Common myeloid progenitor, CD34-positive (primary cell): ENCODE measurements around the gene RTN1.
"Not testable (repeated sequence)": the region's sequence is repeated elsewhere in the genome, so short reads cannot be mapped to it uniquely, and the experiment has no call there.

ENCODE experiments used
- CTCF ChIA-PET: fragments of 350-600 bp; sonication (Branson Sonifier 250); formaldehyde crosslinking; loops from one replicate; lab custom pipeline; 2021; ENCODE audit warnings: antibody characterized with exemption; lab: Charles Lee
- POLR2A ChIA-PET: fragments of 350-600 bp; sonication (Branson Sonifier 250); formaldehyde crosslinking; loops from one replicate; lab custom pipeline; 2021; ENCODE audit warnings: antibody characterized with exemption; lab: Charles Lee
- DNase-seq, 3 donors: peaks; one replicate each; pipeline versions ENCODE4 v3.0.0 to v3.0.0-alpha.2; 2013
- H3K27ac ChIP-seq, 2 experiments: 1 replicate in 1 of 2; 2 replicates in 1 of 2; pipeline ENCODE4 v1.7.0; 2013; ENCODE audit warnings: inconsistent platforms in 2 of 2, low read length in 2 of 2, mild to moderate bottlenecking in 2 of 2, low read depth in 1 of 2, moderate library complexity in 1 of 2; ENCODE audit not compliant: severe bottlenecking in 2 of 2, insufficient read depth in 1 of 2, poor library complexity in 1 of 2
- H3K27me3 ChIP-seq, 5 experiments: replicated peaks in 2 of 5; 1 replicate in 3 of 5; 2 replicates in 2 of 5; pipeline versions ENCODE4 v1.6.1 to v1.7.0; 2013; ENCODE audit warnings: low read length in 4 of 5, mild to moderate bottlenecking in 2 of 5, moderate library complexity in 2 of 5, inconsistent platforms in 1 of 5; ENCODE audit not compliant: insufficient read depth in 5 of 5, control insufficient read depth in 4 of 5
- H3K36me3 ChIP-seq, 4 experiments: 1 replicate in 2 of 4; 2 replicates in 2 of 4; pipeline versions ENCODE4 v1.6.1 to v1.7.0; 2013; ENCODE audit warnings: low read length in 3 of 4, control low read depth in 1 of 4, mild to moderate bottlenecking in 1 of 4; ENCODE audit not compliant: control insufficient read depth in 4 of 4, insufficient read depth in 4 of 4
- H3K4me1 ChIP-seq, 4 experiments: 1 replicate in 3 of 4; 2 replicates in 1 of 4; pipeline versions ENCODE4 v1.6.1 to v1.7.1; 2013; ENCODE audit warnings: low read length in 3 of 4, mild to moderate bottlenecking in 3 of 4, control low read depth in 1 of 4, inconsistent platforms in 1 of 4, moderate library complexity in 1 of 4; ENCODE audit not compliant: control insufficient read depth in 4 of 4, insufficient read depth in 4 of 4; ENCODE audit errors: control extremely low read depth in 1 of 4
- H3K4me3 ChIP-seq, 7 experiments: 1 replicate in 4 of 7; 2 replicates in 3 of 7; pipeline versions ENCODE4 v1.5.1 to v1.7.0; 2013; ENCODE audit warnings: mild to moderate bottlenecking in 7 of 7, low read length in 6 of 7, moderate library complexity in 6 of 7, inconsistent platforms in 2 of 7, low read depth in 2 of 7, control low read depth in 1 of 7; ENCODE audit not compliant: insufficient read depth in 4 of 7, control insufficient read depth in 1 of 7; ENCODE audit errors: extremely low read depth in 1 of 7
- H3K9me3 ChIP-seq, 5 experiments: 1 replicate in 4 of 5; 2 replicates in 1 of 5; pipeline versions ENCODE4 v1.6.1 to v1.7.1; 2013; ENCODE audit warnings: low read length in 4 of 5, mild to moderate bottlenecking in 2 of 5, inconsistent platforms in 1 of 5, low read depth in 1 of 5, moderate library complexity in 1 of 5; ENCODE audit not compliant: control insufficient read depth in 4 of 5, insufficient read depth in 2 of 5; ENCODE audit errors: control extremely low read depth in 1 of 5
- WGBS: methylation state at CpG from one replicate; pipeline ENCODE4 v1.1.5; 2013; ENCODE audit not compliant: insufficient coverage; 5-methylcytosine and 5-hydroxymethylcytosine counted together

RTN1 gene

DNA sequence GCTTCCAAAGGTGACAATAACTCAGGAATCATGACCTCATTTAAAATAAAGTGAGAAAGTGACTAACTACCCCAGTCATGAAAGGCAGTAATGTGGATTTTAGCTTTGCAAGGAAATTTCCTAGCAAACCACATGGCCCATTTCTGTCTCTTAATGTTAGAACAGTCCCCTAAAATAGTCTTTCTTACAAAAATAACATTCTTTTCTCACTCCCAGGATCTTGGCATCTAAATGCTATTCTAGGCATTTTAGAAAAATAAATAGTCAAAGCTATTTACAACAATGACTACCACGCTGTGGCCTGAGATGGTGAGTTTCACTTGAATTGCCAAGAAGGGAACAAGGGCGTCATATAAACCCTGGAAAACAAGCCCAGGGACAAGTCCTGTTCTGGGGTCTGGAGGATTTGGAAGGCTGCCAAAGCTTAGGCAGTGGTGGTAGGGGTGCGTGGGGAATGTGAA lies 192.8 kb downstream of the RTN1 start:
- DNase-seq, result no peak
- POLR2A ChIA-PET, result no interaction called here
- CTCF ChIA-PET, result interaction anchor here (1.2 kb wide), 2 partner anchors 11 to 287 kb away, joined by 3 to 5 read pairs; no protein-coding TSS in a partner anchor
- Histone ChIP-seq H3K4me3 (no peak overlapping the region), H3K9me3 (peaks cover 0 to 5% (median 0%) of the 10 kb centered on the region in 5 experiments), H3K27ac (no peak overlapping the region), H3K27me3 (no peaks in the 10 kb centered on the region), H3K36me3 (no peaks in the 10 kb centered on the region), H3K4me1 (no peaks in the 10 kb centered on the region)
- WGBS, result 100% methylated on average over 3 of the region's 3 CpGs

DNA sequence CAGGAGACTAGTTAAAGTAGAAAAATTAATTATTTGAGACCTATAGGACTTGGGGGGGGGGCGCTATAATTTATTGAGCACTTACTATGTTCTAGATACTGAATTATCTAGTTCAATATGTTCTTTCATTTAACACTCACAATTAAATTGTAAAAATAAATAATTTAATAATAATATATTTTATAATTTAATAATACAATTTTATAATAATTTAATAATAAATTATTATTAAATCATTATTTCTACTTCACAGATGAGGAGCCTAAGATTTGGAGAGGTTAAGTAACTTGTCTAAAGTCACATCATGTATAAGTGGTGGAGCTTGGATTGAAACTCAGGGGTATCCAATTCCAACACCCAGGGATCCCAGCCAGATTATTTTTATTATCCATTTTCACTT lies 195.2 kb downstream of the RTN1 start:
- CTCF ChIA-PET, result interaction anchor here (0.5 to 1.2 kb wide), 2 partner anchors 31 to 1053 kb away, joined by 3 to 4 read pairs; no protein-coding TSS in a partner anchor

DNA sequence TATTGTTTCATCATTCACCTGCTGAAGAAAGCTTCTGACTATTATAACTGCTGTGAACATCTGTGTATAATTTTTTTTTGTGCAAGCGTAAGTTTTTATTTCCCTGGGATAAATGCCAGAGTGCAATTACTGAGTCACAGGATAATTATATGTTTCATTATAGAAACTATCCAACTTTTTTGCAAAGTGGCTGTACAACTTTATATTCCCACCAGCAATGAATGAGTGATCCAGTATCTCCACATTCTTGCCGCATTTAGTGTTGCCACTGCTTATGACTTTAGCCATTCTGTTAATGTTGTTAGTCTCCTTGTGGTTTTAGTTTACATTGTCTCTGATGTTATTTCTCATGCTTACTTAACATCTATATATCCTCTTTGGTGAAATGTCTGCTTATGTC lies 205.8 kb downstream of the RTN1 start:
- Histone ChIP-seq H3K4me1 (no peaks in the 10 kb centered on the region), H3K9me3 (peaks cover 0 to 5% (median 0%) of the 10 kb centered on the region in 5 experiments), H3K27me3 (no peaks in the 10 kb centered on the region), H3K36me3 (no peaks in the 10 kb centered on the region), H3K4me3 (no peak overlapping the region), H3K27ac (no peak overlapping the region)
- no CpG with 5 or more reads among the region's 2 CpGs for WGBS
- ChIA-PET CTCF (no interaction called here), POLR2A (no interaction called here)
- no peak for DNase-seq

More for the DNA sequence above, 195.2 kb downstream of the RTN1 start:
- Histone ChIP-seq H3K36me3 (no peaks in the 10 kb centered on the region), H3K9me3 (peaks cover 0 to 5% (median 0%) of the 10 kb centered on the region in 5 experiments), H3K4me1 (no peaks in the 10 kb centered on the region), H3K4me3 (no peak overlapping the region), H3K27ac (no peak overlapping the region), H3K27me3 (no peaks in the 10 kb centered on the region)
- POLR2A ChIA-PET, result no interaction called here
- DNase-seq, result no peak
- WGBS, result no CpG with 5 or more reads among the region's 1 CpG

DNA sequence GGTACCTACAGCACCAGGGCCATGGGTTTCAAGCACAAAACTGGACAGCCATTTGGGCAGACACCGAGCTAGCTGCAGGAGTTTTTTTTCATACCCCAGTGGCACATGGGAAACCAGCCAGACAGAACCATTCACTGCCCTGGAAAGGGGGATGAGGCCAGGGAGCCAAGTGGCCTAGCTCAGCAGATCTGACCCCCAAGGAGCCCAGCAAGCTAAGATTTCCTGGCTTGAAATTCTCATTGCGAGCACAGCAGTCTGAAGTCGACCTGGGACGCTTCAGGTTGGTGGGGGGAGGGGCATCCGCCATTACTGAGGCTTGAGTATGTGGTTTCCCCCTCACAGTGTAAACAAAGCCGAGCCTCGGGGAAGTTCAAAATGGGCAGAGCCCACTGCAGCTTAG lies 212.8 kb downstream of the RTN1 start:
- Histone ChIP-seq H3K4me1 (no peaks in the 10 kb centered on the region), H3K36me3 (no peaks in the 10 kb centered on the region), H3K9me3 (peaks cover 0 to 2% (median 0%) of the 10 kb centered on the region in 5 experiments), H3K4me3 (no peak overlapping the region), H3K27me3 (no peaks in the 10 kb centered on the region), H3K27ac (no peak overlapping the region)
- ChIA-PET POLR2A (no interaction called here), CTCF (no interaction called here)
- WGBS, result 77% methylated on average over 7 of the region's 7 CpGs
- DNase-seq, result no peak

DNA sequence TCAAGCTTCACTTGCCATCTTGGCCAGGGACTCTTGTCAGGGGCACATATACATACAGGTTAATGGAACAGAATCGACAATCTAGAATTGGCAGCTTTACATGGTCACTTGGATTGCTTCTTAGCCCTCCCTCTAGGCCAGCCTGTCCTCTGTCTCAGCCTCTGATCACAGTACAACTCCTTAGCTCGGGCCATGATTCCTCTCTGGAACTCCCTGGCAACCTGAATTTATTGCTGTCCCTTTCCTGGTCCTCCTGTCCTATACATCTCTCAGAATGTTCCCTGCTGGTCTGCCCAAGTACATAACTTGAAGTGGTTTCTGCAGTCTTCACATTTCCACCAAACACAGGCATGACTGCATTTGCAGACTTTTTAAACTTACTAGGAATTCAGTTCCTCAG lies 214.1 kb downstream of the RTN1 start:
- H3K27ac ChIP-seq, result no peak overlapping the region
- ChIA-PET POLR2A (no interaction called here), CTCF (no interaction called here)
- H3K4me3 ChIP-seq, result no peak overlapping the region
- no peaks in the 10 kb centered on the region for H3K36me3 ChIP-seq
- H3K9me3 ChIP-seq, result peaks cover 0 to 7% (median 0%) of the 10 kb centered on the region in 5 experiments
- WGBS, result 100% methylated on average over 2 of the region's 2 CpGs
- H3K27me3 ChIP-seq, result no peaks in the 10 kb centered on the region
- no peaks in the 10 kb centered on the region for H3K4me1 ChIP-seq
- no peak for DNase-seq

DNA sequence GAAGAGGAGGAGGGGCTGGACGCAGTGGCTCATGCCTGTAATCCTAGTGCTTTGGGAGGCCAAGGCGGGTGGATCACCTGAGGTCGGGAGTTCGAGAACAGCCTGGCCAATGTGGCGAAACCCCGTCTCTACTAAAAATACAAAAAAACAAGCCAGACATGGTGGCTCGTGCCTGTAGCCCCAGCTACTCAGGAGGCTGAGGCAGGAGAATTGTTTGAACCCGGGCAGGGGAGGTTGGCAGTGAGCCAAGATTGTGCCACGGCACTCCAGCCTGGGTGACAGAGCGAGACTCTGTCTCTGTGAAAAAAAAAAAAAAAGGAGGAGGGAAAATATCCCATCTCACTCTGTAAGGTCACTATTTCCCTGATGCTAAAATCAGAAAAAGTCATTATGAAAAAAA lies 216.4 kb downstream of the RTN1 start:
- H3K27ac ChIP-seq, POLR2A ChIA-PET, DNase-seq, H3K9me3 ChIP-seq, H3K36me3 ChIP-seq, CTCF ChIA-PET, H3K4me3 ChIP-seq, H3K4me1 ChIP-seq, H3K27me3 ChIP-seq: not testable (repeated sequence)
- 100% methylated on average over 7 of the region's 10 CpGs for WGBS

DNA sequence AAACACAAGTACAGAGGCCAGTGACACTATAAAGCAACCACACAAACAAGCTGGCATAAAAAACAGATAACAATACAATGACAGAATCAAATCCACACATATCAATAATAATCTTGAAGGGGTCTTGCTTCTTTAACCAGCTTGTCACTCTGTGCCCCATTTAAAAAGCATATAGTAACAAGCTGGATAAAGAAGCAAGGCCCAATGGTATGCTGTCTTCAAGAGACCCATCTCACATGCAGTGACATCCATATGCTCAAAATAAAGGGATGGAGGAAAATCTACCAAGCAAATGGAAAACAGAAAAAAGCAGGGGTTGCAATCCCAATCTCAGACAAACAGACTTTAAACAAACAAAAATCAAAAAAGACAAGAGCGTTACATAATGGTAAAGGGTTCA lies 223.7 kb downstream of the RTN1 start:
- CTCF ChIA-PET, result interaction anchor here (0.6 kb wide), 1 partner anchor 76 kb away, joined by 3 read pairs; no protein-coding TSS in a partner anchor
- H3K27ac ChIP-seq, H3K36me3 ChIP-seq, H3K4me1 ChIP-seq, H3K4me3 ChIP-seq, DNase-seq, H3K27me3 ChIP-seq, POLR2A ChIA-PET: not testable (repeated sequence)
- WGBS, result 80% methylated on average over 1 of the region's 1 CpG
- H3K9me3 ChIP-seq, result peaks cover 0 to 48% (median 15%) of the 10 kb centered on the region in 5 experiments
